GDM1 (cell line): ENCODE measurements around the gene IL11.

ENCODE experiments used
- DNase-seq: peaks from one replicate; lab custom pipeline; 2025; lab: John Stamatoyannopoulos, UW

IL11 gene

GRCh38 chr19:55322204-55322885, 47.9 kb downstream of the IL11 start:
- no peak for DNase-seq

- DNase-seq: no peak
Observed at GRCh38 chr19:55321466-55322137, 48.7 kb downstream of the IL11 start.

GRCh38 chr19:55320844-55321419, 49.3 kb downstream of the IL11 start:
- no peak for DNase-seq

- no peak for DNase-seq
Observed at GRCh38 chr19:55319785-55320184, 50.5 kb downstream of the IL11 start.

- DNase-seq: no peak
Observed at GRCh38 chr19:55316646-55317045, 53.6 kb downstream of the IL11 start.

- DNase-seq: no peak
Observed at GRCh38 chr19:55315956-55316525, 54.2 kb downstream of the IL11 start.

- no peak for DNase-seq
Observed at GRCh38 chr19:55314396-55314795, 55.9 kb downstream of the IL11 start.
